H54 (cell line): ENCODE data around the gene VCP.

ENCODE experiments used
- DNase-seq: peaks from one replicate; pipeline ENCODE4 v3.0.0; 2011; ENCODE audit warnings: low spot score, mixed read lengths; ENCODE audit not compliant: insufficient read length
- FAIRE-seq: peaks from 3 replicates; lab custom pipeline; 2011; peaks lifted over from hg19 to GRCh38; lab: Jason Lieb, UNC
- POLR2A ChIP-seq: IDR thresholded peaks from 2 replicates; pipeline ENCODE4 v1.6.1; 2011; ENCODE audit warnings: low read depth, mild to moderate bottlenecking, low read length

Gene VCP

DNA sequence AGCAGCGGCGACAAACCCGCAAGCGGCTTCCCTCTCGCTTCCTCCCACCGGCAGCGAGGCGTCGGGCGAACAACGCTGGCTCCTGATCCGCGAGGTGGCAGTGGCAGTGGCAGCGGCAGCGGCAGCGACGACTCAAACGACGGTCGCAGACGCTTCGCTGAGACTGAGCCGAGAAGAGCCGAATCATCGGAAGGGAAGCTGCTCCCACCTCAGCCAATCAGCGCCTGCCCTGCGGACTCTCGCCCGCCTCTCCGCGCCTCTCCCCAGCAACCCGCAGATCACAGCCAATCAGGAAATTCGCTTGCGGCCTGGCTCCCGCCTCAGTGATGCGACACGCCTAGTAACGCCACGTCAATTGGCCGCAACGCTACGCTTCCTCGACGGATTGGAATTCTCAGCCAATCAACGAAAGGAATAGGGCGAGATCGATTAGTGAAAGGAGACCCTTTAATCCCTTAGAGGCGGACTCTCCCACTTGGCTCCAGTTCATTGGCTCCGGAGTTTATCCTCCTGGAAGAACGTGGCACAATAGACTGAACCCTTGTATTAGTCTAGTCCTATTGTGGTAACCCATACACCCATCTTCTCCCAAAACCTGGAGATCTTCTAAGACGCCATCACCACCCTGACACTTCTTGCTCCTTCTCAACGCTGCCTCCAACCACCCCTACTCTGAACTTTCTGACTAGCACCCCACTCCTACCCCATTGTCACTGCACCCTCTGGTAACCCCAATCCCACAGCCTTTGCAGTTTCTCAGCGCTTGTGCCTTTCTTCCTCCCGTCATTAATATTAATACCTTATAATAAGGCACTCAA lies at the start of gene VCP:
Gene VCP (minus strand): TSS at position 165 of the 818 bp plus-strand sequence. CDS start 272 bp downstream, outside the sequence.
- TF ChIP-seq POLR2A = peak; percentile 93
- peak; percentile 96 for FAIRE-seq

DNA sequence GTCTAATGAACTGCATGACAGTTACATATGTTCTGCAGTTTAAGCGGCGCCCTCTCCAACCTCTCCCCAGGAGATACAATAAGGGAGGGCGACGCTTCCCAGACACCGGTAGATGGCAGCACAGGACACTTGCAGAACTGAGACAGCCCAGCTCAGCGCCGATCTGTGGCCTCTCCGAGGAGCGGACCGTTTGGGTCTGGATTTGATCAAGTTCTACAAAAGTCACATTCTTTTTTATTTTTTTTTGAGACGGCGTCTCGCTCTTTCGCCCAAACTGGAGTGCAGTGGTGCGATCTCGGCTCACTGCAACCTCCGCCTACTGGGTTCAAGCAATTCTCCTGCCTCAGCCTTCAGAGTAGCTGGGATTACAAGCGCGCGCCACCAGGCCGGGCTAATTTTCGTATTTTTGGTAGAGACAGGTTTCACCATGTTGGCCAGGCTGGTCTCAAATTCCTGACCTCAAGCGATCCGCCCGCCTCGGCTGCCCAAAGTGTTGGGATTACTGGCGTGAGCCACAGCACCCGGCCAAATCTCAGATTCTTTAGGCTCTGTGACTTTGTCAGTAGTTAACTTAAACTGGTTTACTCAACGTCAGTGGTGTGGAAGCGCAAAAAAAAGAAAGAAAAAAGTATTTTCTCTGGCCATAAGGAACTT lies 44.6 kb upstream of the VCP start:
- DNase-seq = peak; percentile 67
- TF ChIP-seq POLR2A = no peak
- peak; percentile 68 for FAIRE-seq

More for the DNA sequence above, at the start of gene VCP:
- DNase-seq = peak; percentile 90

DNA sequence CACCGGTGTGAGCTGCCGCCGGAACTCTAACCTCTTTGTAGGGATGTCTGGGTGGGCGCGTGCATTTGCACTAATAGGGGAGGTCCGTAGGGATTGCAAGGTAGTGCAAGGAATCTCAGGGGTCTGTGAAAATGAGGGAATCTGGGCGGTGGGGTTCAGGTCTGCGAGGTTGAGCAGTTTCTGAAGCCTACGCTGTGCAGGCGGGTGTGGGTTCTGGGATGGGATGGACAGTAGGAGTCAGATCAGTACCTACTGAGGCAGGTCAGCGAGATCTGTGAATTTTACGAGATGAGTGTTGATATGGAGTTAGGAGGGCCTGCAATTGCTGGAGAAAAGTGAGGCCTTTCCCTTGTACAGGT lies 44.1 kb upstream of the VCP start:
- DNase-seq (no peak), FAIRE-seq (no peak)
- no peak for TF ChIP-seq POLR2A

DNA sequence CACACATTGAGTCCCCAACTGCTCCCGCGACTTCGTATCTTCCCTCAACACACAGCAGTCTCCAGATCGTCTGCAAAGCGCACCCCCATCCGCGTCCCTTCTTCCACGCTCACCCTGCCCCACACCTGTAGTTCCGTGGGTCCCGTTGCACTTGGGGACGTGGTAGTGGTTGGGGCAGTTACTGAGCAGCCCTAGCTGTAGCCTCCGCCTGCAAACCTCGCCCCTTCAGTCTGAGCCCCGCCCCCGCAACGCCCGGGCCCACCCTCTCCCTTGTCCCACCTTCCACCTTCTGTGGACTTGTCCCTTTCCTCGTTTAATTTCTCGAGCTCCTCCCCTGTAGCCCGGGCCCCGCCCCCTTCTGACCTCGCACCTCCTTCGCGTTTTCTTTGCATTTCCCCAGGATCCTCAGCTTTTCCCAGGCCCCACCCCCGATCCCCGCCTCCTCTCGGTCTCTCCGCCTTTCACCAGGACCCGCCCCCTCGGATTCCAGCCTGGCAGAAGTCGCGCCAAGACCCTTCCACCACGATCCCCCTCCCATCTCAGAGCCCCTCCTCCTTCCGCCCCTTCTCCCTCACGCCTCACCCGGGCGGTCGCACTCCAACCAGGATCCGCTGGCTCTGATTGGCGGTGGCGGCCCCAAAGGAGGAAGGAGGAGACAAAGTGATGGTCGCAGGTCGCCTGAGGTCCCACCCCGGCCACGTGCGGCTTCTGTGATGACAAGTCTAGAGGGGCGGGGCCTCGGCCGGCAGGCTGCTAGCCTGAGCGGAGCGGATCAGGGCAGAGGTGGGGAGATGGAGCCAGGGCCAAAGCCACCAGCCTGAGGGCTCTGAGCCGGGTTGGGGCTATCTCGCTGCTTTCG lies 43.5 kb upstream of the VCP start, which contains the start of gene ATOSB:
Gene ATOSB (minus strand): TSS at position 183 of the 859 bp plus-strand sequence. CDS start 7,588 bp downstream, outside the sequence.
- FAIRE-seq (no peak), DNase-seq (peak; percentile 63)
- TF ChIP-seq POLR2A = peak; percentile 56

DNA sequence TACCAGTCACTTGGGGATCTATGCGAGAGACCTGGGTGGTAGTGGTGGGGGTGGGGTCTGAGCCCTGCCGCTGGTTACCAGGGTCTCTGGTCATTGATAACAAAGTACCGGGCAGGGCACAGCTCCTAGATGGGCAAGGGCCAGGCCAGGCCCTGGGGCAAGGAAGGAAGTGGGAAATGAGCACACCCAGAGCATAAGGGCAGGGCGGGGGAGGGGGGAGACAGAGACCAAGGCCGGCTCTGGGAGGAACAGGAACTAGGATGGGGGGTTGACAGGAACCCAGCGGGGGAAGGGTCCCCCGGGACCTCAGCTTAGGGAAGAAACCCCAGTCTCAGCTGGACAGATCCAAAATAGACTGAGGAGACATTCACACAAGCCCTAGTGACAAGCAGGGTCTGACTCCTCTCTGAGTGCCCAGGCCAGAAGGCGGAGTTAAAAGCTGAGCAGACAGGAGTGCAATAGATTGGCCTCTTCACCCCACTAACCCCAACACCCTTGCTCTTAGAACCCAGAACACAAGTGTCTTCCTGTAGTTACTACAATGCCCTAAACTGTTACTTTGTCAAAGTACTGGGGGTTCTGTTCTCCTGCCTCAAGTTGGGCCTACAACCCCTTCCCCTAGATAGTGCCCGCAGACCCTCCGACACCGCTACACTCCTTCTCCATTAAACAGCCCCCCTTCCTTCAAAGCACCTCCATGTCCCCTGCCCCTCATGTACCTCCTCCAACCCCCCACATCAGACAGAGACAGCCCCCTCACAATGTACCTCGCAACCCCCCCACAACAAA lies 42.6 kb upstream of the VCP start:
- FAIRE-seq (no peak), DNase-seq (no peak)
- no peak for TF ChIP-seq POLR2A

DNA sequence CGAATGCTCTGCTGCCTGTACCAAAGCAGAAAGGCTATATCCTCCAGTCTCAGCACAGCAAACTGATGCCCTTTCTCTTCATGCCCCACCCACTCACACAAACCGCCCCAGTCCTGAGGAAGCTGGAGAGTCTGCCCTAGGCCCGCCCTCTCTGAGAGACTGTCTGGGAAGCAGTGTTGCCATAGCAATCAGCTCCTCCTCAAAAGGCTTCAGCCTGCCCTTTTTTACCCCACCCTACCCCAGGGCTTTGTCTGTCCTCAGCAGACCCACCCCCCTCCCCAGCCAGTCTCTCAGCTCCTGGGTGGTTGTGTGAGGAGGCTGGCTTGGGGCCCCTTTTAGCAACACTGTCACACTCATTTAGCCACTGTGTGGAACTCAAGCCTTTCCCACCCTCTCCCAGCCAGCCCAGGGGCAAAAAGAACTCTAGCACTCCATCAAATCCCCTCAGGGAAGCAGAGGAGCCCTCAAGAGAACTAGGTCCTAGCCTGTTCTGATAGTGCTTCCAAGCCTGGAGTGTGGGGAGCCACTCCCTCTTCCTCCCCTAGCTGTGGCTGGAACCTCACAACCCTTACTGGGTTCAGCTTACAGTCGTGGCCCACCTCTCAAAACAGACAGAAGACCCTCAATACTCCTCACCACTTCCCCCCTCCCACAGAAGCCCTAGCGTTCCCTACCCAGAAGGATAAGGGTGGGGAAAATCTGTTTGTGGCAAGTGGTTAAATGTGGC lies 41.9 kb upstream of the VCP start:
- DNase-seq (peak; percentile 51), FAIRE-seq (peak; percentile 86)
- 0 out of 2 replicates have a peak, but pooled peaks have one; percentile 18 for TF ChIP-seq POLR2A

DNA sequence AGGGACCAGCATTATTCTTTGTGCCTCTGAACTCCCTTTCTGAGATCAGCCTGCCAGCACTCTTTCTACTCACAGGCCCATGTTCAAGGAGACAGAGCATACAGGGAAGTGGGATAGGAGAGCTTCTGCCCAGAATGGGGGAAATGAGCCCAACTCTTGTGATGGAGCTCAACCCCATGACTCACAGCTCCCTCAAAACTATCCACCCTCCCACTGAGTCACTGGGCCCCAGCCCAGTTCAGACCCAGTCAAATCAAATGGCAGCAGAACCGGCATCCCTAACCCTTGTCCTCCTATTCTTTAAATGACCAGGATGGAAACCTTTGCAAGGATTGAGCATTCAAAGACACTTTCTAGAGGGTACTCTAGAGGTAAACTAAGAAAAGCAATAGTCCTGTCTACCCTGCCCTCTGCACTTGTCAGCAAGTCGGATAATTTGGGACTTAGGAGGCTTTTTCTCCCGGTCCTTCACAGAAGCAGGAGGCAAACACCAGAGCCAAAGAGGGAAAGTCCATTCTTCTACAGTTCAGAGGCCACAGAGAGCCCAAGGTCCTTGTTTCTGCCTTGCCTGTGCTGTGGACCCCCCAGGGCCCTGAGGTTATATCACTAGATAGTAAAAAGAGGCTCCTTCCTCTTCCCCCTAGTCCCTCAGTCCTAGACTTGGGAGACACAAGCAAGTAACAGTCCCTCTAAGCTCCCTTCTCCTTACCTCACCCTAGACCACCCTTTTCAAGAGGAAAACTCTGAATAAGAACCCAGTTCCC lies 40.0 kb upstream of the VCP start:
- DNase-seq = peak; percentile 23
- no peak for TF ChIP-seq POLR2A
- peak; percentile 38 for FAIRE-seq

DNA sequence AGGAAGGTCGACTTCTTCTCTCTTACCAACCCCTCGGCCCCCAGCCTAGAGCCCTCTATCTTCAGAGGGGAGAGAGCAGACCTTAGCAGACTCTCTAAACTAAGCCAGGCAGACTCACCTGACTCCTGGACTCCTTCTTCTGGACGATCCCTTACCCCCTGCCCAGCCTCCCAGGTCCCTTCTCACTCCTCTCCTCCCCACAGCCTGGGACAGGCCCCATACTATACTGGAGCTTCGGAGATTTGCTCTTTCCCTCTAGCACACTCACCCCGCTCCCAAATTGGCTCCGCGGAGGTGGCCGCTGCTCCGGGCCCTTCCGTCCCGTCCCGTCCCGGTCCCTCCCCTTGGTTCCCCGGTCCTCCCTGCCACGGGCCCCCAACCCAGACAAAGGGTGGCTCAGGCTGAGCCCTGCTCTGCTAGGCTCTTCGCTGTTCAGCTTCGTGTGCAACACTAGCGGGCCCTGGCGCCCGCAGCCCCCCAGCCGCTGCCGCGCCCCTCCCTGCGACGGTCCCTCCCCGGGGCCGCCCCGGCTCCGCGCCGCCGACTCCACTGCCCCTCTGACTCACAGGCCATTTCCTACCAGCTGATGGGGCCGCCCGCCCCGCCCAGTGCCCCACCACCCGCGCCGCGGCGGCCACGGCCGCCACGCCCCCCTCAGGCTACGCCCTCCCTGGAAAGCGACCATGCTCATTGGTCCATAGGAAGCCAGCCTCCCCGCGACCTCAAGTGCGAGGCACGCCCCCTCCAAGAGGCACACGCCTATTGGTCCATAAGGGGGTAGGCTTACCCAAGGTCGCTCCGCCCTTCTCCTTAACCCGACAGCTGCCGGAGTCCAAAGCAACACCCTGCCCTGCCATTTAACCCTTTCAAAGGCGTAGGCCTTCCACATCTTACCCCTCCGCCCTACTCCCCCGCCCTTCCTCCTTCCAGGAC lies 38.8 kb upstream of the VCP start:
- FAIRE-seq = peak; percentile 89
- TF ChIP-seq POLR2A = peak; percentile 65
- DNase-seq = peak; percentile 65

DNA sequence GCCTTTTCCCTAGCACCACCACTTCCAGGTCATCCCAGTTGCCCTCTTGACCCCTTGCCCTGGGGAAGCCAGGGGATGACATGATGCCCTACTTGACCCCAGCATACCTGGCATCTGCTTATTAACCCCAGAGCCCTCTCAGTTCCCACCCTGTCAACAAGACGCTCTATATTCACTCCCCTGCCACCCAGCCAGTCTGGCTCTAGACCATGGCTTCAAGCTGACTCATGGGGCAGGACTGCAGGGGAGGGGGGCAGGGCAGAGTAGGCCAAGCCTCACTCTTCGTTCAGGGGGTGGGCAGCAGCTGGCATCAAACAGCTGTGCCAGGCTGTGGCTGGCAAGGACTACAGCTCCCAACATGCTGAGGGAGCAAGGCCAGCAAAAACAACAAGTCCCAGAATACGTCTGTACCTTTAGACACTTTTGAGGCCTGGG lies 37.9 kb upstream of the VCP start:
- TF ChIP-seq POLR2A = no peak
- peak; percentile 49 for DNase-seq
- FAIRE-seq = peak; percentile 86

DNA sequence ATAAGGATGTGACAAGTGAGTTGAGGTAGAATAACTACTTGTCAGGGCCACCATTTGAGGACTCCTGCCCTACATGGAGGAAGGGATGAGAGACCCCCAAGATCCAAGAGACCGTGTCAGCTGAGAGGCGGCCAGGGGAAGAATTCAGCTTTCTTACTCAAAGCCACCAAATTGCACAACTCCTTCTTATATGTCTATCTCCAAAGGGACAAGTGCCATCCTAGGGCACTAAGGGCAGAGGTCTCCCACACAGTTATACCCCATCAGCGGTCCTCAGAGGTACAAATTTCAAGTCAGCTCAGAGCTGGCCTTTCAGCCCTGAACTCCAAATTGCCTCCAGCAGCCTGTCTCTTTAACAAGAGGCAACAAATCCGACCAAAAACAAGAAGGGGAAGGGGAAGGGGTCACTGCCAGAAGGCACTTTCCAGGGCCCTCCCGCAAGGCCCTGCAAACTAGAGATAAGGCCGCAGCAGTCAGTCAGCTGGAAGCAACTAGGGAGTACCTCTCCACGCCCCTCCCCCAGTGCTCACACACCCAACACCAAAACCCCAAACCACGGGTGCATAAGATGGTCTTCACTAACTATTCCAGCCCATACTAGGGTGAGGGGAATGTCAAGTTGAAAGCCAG lies 36.6 kb upstream of the VCP start:
- no peak for FAIRE-seq
- no peak for TF ChIP-seq POLR2A
- DNase-seq = no peak
